Posterior cingulate gyrus (tissue), 11 donors: Measurements from ENCODE around the gene ABCC1.

Experiments used
- DNase-seq, 10 donors: peaks; one replicate each; pipeline versions ENCODE4 v3.0.0 to v3.0.0-alpha.2; 2020 to 2021; ENCODE audit warnings: mixed read lengths in 3 of 10
- intact Hi-C: fragments of 100-400 bp; cut with DNase I; formaldehyde crosslinking; loops from one replicate; pipeline ENCODE4 v1.15.1; 2023

Gene ABCC1

DNA sequence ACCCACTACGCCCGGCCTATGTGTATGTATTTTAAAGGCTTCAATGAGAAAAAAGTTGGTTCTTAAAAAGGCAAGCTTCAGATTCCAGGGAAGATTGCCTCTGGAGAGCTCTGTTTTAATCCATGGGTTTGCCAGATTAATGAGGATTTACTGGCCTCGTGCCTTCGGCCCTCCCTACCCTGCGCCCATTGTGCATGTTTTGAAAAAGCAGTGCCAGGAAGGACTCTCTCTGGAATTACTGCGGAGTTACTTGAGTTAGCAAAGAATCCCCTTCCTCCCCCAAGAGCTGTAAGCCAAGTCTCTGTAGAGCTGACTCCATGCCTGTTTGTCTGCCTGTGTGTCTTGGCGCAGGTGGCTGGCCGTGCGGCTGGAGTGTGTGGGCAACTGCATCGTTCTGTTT is 175.0 kb downstream of the ABCC1 start:
- DNase-seq = no peak
- intact Hi-C loops = no loop called here

DNA sequence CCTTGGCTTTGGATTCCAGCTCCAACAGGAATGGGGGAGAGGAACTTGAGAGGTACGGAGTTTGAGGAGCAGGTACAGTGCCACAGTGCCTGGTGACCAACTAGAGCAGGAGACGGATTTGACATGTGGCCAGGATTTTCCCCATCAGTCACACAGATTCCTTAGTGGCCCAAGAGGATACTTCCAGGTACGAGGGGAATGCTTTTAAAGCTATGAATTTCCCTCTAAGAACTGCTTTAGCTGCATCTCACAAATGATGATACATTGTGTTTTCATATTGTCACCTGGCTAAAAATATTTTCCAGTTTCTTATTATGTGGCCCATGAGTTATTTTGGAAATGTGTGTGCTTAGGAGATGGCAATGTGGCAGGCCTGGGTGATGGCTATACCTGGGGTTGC is 175.6 kb downstream of the ABCC1 start:
- intact Hi-C loops = loop anchor here (5.0 kb wide), 1 partner anchor 358 kb away; no protein-coding TSS in a partner anchor
- DNase-seq = no peak

DNA sequence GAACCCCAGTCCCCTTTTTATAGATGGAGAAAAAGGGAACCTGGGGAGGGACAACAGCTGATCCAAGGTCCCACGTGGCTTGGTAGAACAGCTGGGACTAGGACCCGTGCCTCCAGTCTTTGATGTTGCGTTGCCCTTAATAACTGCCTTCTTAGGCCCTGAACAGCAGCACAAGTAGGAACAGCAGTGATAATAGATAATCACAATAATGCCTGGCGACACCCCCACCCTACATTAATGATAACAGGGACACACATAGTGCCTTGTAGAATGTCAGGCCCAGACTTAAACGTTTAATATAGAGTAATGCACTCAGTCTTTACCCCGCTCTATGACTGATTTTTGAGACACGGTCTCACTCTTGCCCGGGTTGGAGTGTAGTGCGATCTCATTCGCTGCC is 177.5 kb downstream of the ABCC1 start:
- intact Hi-C loops = loop anchor here (5.0 kb wide), 1 partner anchor 360 kb away; no protein-coding TSS in a partner anchor
- no peak for DNase-seq

DNA sequence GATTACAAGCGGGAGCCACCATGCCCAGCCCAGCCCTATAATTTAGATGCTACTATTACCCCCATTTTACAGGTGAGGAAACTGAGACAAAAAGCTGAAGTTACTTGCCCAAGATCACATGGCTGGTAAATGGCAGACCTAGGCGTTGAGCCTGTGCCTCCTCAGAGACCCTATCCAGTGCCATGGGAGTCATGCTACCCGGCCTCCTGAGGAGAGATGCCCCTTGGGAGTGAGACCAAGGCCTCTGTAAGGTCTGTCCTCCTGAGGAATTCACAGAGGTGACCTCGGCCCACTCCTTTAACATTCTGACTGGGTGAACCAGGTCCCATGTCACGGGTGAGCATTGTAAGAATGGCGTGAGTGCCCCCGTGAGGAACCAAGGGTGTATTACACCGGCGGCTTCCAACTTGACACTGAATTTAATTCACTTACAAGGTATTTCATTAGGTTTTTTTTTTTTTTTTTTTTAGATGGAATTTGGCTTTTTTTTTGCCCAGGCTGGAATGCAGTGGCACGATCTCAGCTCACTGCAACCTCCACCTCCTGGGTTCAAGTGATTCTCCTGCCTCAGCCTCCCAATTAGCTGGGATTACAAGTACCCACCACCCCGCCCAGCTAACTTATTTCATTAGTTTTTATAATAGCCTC is 178.2 kb downstream of the ABCC1 start:
- DNase-seq = peak; percentile 31 to 92 (median 64)
- intact Hi-C loops = loop anchor here (5.0 kb wide), 1 partner anchor 360 kb away; no protein-coding TSS in a partner anchor

DNA sequence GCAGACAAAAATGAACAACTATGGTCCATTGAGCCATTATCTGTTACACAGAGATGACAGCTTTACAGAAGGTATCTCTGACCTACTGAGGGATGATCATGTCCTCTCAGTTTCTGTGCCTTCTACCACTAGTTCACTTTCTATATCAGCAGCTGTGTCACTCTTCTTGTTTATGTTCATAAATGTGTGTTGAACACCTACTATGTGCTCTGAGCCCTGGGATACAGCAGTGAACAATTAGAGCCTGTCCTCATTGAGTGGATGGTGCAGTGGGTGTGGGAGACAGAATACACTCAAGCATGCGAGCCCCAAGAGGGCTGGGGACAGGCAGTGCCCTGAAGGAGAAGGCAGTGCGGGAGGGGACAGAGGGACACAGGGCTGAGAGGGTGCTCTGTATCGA is 181.8 kb downstream of the ABCC1 start:
- intact Hi-C loops = no loop called here
- no peak for DNase-seq

DNA sequence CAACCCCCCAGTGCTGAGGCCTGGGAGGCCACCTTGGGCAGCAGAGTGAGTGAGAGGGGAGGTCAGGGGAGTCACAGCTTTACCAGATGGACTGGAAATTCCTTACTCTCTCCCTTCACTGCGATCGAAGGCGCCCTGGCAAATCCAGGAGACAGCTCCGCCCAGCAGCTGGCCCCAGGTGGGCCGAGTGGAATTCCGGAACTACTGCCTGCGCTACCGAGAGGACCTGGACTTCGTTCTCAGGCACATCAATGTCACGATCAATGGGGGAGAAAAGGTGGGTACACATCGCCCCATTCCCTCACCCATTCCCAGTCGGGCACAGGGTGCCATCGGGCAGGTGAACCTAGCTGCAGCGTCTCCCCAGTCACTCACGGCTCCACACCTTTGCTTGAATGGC is 182.2 kb downstream of the ABCC1 start:
- intact Hi-C loops = no loop called here
- DNase-seq = no peak

DNA sequence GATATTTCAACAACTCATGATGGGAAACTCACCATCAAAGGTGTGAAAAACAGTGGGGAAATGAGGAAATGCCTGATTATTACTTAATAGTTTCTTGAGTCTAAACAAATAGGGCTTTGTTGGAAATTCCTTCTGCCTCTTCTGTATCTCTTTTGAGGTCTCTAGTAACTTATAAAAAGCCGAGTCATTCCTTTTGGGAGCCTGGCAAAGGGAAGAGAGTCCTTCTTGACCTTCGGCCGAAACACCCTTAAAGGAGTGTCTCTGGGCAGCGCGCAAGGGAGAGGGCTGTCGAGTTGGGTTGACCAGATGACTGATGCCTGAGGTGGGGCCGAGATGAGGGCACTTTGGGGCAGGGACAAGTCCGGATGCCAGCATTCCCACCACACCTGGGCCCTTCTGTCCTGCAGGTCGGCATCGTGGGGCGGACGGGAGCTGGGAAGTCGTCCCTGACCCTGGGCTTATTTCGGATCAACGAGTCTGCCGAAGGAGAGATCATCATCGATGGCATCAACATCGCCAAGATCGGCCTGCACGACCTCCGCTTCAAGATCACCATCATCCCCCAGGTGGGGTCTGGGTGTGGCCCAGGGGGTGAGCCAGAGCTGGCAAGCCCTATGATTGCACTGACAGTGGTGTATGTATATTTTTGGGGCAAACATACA is 184.7 kb downstream of the ABCC1 start:
- DNase-seq = peak in 2 of 10 donors; percentile 66 to 80
- intact Hi-C loops = no loop called here

DNA sequence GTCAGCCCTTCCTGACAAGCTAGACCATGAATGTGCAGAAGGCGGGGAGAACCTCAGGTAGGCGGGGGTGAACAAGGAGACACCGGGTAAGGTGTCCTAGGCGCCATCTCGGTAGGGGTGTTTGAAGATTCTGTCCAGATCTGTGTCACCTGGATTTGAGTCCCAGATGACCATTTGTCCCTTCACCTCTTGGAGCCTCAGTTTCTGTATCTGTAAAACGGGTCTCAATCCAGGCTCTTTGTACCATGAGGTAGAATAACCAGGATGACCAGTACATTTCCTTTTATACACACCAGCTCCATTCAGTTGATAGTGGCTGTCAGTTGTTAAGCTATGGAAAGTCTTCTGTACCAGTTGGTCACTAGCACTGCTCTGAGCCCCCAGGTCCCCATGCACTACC is 187.2 kb downstream of the ABCC1 start:
- DNase-seq = peak in 1 of 10 donors; percentile 49
- intact Hi-C loops = no loop called here

DNA sequence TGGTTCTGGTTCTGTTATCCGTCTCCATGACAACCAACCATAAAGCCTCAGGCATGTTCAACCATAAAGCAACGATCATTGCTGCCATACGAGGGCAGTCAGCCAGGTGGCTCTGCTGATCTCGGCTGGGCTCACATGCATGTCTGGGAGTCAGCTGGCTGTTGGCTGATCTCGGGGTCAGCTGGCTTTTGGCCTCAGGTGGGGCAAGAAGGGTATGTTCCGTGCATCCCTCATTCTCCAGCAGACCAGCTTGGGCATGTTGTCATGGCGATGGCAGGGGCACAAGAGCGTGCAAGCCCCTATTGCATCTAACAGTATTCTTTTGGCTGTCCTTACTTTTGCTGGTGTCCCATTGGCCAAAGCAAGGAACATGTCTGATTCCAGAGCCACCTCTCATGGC is 187.7 kb downstream of the ABCC1 start:
- peak in 1 of 10 donors; percentile 80 for DNase-seq
- intact Hi-C loops = no loop called here

DNA sequence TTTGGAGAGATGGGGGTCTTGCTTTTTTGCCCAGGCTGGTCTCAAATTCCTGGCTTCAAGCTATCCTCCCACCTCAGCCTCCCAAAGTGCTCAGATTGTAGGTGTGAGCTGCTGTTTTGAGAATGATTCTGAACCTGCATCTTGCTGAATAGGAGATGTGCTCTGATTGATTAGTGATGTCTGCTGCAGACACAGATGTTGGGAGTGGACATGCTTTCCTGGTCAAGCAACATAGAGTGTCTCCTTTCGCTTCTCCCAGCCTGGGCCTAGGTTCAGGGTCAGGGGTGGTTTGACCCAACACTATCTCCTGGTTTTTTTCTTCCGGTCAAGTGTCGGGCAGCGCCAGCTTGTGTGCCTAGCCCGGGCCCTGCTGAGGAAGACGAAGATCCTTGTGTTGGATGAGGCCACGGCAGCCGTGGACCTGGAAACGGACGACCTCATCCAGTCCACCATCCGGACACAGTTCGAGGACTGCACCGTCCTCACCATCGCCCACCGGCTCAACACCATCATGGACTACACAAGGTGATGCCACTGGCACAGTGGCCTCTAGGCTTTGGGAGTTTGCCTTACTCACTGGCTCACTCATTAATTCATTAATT is 188.7 kb downstream of the ABCC1 start:
- intact Hi-C loops = no loop called here
- peak in 2 of 10 donors; percentile 35 to 76 for DNase-seq

DNA sequence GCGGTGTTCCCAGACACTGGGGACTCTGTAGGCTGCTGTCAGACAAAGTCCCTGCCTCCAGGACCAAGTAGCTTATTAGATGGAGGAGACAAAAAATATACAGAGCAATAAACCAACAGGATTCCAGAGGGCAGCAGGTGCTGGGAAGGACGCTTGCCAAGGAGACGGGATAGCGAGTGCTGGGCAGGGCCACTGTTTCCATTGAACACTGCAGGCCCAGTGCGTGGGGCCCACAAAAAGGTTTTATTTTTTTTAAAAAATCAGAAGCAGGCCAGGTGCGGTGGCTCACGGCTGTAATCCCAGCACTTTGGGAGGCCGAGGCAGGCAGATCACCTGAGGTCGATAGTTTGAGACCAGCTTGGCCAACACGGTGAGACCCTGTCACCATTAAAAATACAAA is 189.6 kb downstream of the ABCC1 start:
- intact Hi-C loops = no loop called here

DNA sequence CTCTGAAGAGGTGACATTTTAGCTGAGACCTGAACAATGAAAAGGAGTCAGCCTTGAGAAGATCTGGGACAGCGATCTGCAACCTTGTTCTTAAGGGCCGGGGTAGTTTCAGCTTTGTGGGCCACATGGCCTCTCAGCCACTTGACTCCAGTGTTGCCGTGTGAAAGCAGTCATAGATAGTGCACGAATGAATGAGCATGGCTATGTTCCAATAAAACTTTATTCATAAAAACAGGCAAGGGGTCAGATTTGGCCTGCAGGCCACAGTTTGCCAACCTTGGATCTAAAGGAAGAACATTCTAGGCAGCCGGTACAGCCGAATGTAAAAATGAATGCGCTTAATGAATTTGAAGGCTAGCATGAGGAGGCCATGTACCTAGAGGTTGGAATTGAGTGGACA is 190.4 kb downstream of the ABCC1 start:
- peak in 1 of 10 donors; percentile 20 for DNase-seq
- intact Hi-C loops = no loop called here

More for the DNA sequence above, 189.6 kb downstream of the ABCC1 start:
- DNase-seq = peak in 1 of 10 donors; percentile 41

DNA sequence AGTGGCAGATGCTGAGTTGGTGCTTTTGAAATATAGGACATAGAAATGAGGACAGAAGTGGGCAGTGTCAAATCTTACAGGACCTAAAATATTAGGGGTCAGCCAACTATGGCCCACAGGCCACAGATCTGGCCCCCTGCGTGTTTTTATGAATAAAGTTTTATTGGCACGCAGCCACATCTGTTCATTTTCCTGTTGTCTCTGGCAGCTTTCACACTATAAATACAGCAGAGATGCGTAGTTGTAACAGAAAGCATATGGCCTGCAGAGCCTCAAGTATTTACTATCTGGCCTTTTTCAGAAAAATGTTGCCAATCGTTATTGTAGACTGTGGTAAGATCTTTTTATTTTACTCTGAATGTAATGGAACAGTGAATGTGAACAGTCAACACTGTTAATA is 191.1 kb downstream of the ABCC1 start:
- intact Hi-C loops = no loop called here
- peak in 1 of 10 donors; percentile 4 for DNase-seq

DNA sequence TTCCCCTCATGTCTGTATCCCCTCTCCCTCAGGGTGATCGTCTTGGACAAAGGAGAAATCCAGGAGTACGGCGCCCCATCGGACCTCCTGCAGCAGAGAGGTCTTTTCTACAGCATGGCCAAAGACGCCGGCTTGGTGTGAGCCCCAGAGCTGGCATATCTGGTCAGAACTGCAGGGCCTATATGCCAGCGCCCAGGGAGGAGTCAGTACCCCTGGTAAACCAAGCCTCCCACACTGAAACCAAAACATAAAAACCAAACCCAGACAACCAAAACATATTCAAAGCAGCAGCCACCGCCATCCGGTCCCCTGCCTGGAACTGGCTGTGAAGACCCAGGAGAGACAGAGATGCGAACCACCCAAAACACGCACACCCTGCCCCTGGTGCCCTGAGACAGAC is 191.7 kb downstream of the ABCC1 start:
- intact Hi-C loops = no loop called here
- peak in 2 of 10 donors; percentile 59 to 72 for DNase-seq

DNA sequence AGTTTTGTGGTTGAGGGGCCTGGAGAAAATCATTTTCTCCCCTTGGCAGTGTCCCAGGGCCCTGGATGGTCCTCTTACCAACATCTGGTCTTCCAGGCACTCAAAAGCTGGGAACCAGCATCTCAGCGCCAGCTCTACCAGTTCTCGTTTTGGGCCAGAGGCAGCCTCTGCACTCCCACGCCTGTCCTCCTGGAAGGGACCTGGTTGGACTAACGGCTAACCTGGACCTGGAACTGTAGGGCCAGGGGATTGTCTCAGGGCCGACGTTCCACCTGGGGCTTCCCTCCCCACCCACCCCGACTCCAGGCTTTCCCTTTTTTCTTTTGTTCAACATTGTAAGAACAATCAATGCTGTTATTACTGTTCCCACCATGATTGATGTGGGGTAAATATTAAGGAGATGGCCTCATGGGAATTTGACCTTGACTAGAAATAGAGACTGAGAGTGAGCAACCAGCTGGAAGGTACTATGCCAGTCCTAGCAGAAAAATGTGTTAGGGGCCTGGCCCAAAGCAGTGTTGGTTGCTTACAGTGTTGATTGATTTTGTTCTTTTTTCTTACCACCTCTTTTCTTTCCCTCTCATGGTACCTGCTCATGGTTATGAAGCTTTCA is 192.5 kb downstream of the ABCC1 start:
- DNase-seq = peak in 2 of 10 donors; percentile 22 to 54
- intact Hi-C loops = no loop called here

DNA sequence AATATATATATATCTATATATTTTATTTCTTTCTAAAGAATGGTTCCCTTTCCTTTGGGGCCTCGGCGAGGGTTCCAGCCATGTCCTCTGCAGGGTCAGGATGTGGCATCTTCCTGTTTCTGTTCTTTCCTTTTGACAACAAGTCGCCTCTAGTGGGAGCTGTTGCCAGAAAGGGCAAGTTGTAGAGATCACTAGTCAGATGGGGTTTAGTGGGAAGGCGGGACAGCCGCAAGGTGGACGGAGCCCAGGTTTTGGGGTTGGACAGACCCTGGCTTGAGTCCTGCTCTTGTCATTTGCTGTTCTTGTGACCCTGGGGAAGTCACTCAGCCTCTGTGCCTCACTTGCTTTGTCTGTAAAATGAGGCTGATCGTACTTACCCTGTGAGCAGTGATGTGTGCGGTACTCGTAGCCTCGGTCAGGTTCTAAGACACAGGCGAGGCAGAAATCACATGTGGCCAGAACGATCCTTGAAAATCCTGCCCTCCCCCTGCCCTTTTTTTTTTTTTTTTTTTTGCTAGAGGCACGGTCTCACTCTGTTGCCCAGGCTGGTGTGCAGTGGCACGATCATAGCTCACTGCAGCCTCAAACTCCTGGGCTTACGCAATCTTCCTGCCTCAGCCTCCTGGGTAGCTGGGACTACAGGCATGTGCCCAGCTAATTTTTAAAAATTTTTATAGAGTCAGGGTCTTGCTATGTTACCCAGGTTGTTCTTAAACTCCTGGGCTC is 193.8 kb downstream of the ABCC1 start:
- DNase-seq = peak in 1 of 10 donors; percentile 20
- intact Hi-C loops = no loop called here

DNA sequence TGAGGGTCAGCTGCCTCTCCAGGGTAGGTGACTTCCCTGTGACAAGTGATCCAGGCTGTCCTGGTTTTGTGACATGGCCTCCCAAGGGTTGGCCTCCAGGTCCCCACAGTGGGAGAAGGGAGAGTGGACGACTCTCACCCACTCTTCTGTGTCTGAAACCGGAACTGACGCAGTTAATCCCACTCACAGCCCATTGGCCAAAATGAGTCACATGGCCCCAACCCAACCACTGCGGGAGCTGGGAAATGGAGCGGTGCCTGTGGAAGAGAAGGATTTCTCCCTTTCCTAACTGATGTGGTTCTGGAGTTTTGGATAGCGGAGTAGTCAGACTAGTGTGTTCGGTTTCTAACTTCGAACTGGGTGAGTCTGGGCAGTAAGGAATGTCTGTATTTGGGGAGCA is 194.5 kb downstream of the ABCC1 start:
- intact Hi-C loops = no loop called here
- DNase-seq = peak in 1 of 10 donors; percentile 20

DNA sequence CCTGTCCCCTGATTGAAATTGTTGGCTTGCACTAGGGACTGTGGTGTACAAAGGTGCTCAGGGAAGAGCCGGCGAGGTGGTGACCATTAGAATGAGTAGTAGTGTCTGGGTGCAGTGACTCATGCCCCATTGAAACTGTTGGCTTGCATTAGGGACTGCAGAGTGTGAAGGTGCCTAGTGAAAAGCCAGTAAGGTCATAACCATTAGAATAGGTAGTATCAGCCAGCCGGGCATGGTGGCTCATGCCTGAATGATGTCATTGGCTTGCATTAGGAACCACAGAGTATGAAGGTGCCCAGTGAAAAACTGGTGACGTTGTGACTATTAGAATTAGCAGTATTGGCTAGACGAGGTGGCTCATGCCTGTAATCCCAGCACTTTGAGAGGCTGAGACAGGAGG is 195.0 kb downstream of the ABCC1 start:
- intact Hi-C loops = no loop called here
- DNase-seq = peak in 1 of 10 donors; percentile 7

DNA sequence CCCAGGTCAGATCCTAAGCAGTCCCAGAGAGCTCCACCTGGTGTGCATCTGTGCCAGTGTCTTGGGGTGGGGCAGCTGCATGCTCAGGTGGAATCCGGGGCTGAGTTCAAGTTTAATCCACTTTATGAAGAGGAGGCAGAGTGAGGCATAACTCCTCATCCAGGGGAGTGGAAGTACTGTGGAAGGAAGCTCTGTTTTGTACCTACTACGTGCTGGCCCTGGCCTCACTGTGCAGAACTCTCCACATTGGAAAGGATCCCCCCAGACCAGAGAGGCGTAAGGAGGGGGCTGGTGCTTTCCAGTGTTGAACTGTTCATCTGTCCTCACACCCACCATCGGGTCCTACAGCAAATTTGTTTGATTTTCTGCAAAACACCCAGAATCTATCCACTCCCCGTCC is 195.9 kb downstream of the ABCC1 start:
- intact Hi-C loops = no loop called here
- DNase-seq = peak in 1 of 10 donors; percentile 11
